Measurements from ENCODE around the gene METTL8.

DNA sequence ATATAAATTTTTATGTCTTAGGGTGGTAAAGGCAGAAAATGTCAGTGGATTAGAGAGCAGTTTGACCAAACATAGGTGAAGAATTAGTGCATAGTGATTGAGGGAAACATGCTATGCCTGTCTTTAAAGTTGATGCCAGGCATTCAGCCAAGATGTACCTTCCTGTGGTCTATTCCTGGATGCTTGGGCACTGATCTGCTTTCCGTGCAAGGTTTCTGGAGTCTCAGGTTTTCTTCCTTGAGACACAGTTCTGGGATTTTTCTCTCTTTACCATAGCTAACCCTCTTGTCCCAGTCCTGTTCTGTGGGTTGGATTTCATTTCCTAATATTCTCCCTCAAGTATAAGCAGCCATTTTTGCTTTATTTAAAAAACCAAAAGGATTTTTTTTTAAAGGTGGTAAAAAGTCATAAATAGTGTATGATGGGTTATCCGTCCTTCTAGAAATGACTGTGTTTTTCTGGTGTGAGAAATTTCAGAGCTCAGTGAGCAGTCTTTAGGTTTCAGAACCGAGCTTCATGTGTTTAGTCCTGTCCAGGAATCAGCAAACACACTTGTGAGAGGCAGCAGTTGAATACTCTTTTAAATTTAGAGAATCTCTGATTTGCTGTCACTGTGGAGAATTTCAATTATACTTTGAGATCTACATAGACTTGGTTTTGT, 45.5 kb upstream of the METTL8 start:
- TF ChIP-seq POLR2A (IDR thresholded peaks at IDR 0.05; ENCODE audit: extremely low read depth, insufficient read length) (no peak), MYC (IDR thresholded peaks at IDR 0.05; ENCODE audit: low read depth, low read length) (no peak)
- TF ChIP-seq, protein P1, sequence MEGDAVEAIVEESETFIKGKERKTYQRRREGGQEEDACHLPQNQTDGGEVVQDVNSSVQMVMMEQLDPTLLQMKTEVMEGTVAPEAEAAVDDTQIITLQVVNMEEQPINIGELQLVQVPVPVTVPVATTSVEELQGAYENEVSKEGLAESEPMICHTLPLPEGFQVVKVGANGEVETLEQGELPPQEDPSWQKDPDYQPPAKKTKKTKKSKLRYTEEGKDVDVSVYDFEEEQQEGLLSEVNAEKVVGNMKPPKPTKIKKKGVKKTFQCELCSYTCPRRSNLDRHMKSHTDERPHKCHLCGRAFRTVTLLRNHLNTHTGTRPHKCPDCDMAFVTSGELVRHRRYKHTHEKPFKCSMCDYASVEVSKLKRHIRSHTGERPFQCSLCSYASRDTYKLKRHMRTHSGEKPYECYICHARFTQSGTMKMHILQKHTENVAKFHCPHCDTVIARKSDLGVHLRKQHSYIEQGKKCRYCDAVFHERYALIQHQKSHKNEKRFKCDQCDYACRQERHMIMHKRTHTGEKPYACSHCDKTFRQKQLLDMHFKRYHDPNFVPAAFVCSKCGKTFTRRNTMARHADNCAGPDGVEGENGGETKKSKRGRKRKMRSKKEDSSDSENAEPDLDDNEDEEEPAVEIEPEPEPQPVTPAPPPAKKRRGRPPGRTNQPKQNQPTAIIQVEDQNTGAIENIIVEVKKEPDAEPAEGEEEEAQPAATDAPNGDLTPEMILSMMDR (IDR thresholded peaks at IDR 0.05; ENCODE audit: low read depth, low read length) = no peak
- TF ChIP-seq, protein P2, sequence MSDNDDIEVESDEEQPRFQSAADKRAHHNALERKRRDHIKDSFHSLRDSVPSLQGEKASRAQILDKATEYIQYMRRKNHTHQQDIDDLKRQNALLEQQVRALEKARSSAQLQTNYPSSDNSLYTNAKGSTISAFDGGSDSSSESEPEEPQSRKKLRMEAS (IDR thresholded peaks at IDR 0.05; ENCODE audit: low read depth, low read length) = no peak

Data from NB4 (cell line).